HG03139 (cell line): ENCODE data around the gene STEEP1.

Experiments
- ATAC-seq: cut with Tn5 transposase; IDR thresholded peaks from one replicate; pipeline ENCODE4 v1.9.1; 2021; ENCODE audit not compliant: unreplicated experiment

Gene STEEP1

DNA sequence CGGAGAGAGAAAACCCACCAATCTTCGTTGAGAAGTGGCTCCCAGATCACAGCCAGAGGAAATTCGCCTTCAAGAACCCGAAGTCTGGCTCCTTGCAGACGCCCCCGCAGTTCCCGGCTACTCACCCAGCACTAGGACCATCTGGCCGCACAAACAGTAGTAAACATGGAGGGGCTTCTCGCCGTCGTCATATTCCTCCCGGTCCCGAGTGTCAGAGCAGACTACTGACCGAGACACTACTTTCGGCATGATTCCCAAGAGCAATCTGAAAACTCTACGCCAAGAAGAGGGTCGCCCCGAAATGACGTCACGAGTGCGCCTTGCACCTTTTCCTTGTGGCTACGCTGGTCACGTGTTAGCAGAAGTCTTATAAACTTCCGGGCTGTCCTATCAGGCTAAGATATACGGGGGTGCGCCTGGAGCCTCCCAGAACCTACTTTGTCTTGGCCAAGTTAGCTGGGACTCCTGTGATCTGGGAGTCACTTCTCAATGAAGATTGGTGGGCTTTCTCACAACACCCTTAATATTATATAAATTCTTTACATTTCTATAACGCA lies at the start of gene STEEP1:
TSS of gene STEEP1 (minus strand) at position 303 of the 557 bp plus-strand sequence. CDS start at position 249, 54 bp downstream.
- peak; percentile 98 for ATAC-seq

DNA sequence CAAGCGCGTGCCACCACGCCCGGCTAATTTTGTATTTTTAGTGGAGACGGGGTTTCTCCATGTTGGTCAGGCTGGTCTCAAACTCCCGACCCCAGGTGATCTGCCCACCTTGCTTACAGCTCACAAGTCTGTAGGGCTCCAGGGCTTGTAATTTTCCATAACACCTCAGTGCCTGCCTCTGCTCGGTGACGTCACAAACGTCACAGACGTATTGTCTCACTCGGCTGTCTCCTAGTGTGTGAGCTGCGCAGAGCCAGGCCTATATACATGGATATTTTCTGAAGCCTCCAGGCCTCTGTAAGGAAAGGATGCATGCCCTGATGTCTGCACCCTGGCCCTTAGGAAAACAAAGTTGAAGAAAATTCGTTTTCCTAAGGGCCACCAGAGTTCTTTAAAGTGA lies 49.6 kb upstream of the STEEP1 start:
- ATAC-seq: no peak

- ATAC-seq: no peak
These were observed 41.8 kb upstream of the STEEP1 start for GRCh38 chrX:119607018-119607389.

- peak; percentile 74 for ATAC-seq
These were observed 41.2 kb upstream of the STEEP1 start, which contains the start of gene NKRF for GRCh38 chrX:119606280-119607017. NKRF (minus strand) TSS chrX:119606424.

- ATAC-seq: peak; percentile 33
These were observed 40.5 kb upstream of the STEEP1 start for GRCh38 chrX:119605464-119606279.

DNA sequence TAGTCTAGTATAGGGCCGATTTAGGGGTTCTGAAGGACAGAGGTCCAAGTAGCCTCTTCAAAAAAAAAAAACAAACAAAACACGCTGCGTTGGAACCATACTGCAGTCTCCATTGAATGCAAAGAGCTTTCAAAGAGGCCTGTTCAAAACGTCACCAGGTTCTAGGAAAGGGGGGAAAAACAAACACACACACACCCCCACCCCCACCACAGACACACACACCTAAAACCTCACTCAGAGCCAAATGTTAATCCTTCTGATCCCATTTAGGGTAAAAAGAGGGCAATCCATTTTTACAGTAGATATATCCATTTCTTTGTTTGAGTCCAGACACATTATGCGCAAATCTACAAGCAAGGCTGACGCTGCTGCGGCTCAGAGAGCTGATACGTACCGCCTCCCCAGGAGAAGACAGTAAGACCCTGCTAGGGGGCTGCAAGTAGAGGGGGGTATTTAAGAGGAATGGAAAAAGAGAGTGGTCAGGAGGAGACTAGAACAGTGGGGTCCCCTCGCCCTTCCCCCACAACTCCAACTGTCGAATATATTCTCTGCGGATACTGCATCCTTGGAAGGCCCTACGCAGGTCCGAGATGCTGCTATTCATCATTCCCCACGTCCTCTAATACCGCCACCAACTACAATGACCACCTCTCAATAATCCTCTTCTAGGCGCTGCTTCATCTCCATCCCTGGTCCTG lies 39.7 kb upstream of the STEEP1 start:
- ATAC-seq: no peak

DNA sequence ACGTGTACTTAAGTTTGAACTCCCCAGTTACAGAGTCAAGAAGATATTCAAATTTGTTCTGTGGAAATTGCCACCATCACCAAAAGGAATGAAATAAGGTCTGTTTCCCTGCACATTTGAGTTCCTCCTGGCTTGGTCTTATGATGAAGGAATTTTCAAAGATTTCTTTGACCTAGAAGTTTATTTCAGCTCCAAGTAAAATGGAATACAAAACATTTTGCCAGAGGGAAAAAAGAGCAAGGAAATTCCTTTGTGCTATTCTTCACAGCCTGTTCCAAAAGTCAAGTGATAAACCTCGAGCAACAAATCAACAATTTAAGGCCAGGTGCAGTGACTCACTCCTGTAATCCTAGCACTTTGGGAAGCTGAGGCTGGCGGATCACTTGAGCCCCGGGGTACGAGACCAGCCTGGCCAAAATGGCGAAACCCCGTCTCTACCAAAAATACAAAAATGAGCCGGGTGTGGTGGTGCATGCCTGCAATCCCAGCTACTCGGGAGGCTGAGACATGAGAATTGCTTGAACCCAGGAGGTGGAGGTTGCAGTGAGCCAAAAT lies 37.6 kb upstream of the STEEP1 start:
- ATAC-seq: no peak

GRCh38 chrX:119589810-119590209 lies 24.6 kb upstream of the STEEP1 start:
- ATAC-seq: no peak

- ATAC-seq: no peak
These were observed 18.3 kb upstream of the STEEP1 start for GRCh38 chrX:119583431-119584059.

GRCh38 chrX:119579414-119579813 lies 14.2 kb upstream of the STEEP1 start:
- no peak for ATAC-seq

GRCh38 chrX:119574394-119575266 lies 9.4 kb upstream of the STEEP1 start, which contains the start of gene UBE2A:
UBE2A (plus strand) TSS chrX:119574563; CDS start chrX:119574712, 149 bp downstream.
- ATAC-seq: peak; percentile 74

DNA sequence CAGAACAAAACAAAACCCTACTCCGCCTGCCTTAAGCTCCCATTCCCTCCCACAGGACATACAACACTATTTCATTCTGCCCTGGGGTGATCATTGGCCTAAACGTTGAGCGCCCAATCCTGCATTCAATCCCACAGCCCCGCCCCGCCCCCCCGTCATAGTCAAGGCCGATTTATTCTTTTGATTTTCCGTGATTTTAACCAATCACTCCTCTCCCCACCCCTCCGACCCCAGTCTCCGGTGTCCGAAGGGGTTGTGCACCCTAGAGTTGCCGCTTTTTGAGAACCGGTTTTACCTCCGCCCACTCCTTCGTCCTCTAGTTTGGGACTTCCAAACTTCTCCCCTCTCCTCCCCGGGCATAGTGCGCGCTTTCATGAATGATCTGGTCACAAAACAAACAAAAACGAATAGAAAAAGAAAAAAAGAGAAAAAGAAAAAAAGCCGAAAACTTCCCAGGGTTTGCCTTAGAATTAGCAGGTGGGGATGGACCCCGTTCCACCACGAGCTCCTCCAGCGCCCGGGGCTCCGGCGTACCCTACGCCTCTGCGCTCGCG lies 8.7 kb upstream of the STEEP1 start:
- peak; percentile 75 for ATAC-seq

DNA sequence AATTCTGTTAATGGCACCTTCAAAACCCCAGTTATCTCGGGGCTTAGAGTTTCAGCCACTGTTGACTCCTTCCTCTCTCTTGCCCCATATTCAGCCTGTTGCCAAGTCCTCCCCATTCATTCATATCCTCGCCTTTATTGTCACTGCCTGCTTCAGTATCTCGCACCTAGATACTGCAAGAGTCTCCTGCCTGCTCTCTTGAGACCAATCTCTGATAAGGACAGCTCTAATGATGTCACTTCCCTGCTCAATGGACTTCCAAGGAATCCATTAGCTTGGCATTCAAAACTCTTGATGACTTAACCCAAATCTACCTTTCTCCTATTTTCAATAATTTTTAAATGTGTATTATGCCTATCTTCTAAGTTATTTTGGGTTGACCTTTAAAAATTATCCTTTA lies 8.0 kb upstream of the STEEP1 start:
- no peak for ATAC-seq

- no peak for ATAC-seq
These were observed 5.2 kb upstream of the STEEP1 start for GRCh38 chrX:119570351-119570835.

DNA sequence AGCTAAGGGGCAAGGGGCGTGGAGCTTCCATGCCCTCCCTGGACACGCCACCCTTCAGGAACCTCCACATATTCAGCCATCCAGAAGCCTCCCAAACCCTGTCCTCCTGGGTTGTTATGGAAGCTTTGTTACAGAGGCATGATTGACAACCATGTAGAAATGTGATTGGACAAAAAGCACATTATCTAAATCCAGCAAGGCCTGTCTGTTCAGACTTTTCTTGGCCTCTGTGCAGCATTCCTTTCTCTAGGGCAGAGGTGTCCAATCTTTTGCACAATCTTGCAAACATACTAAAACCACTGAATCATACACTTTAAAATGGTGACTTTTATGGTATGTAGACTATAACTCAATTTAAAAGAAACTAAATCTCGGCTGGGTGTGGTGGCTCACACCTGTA lies 12.7 kb downstream of the STEEP1 start:
- no peak for ATAC-seq

GRCh38 chrX:119549327-119550016 lies 15.7 kb downstream of the STEEP1 start:
- no peak for ATAC-seq

- ATAC-seq: no peak
These were observed 24.0 kb downstream of the STEEP1 start for GRCh38 chrX:119541188-119541587.

GRCh38 chrX:119539872-119540271 lies 25.3 kb downstream of the STEEP1 start:
- no peak for ATAC-seq
